Vagina (tissue), 2 donors: ENCODE measurements around the gene DLG4.

Experiments used
- CTCF ChIP-seq, 3 experiments: fragments of 450-650 bp in 2 of 3; fragments of 200-600 bp in 1 of 3; sonication (generic) in 1 of 3; IDR thresholded peaks; one replicate each; pipeline ENCODE4 v1.5.1; 2017 to 2019; ENCODE audit warnings: antibody characterized with exemption in 3 of 3, mild to moderate bottlenecking in 2 of 3, moderate library complexity in 2 of 3
- POLR2A ChIP-seq, 2 donors: fragments of 450-650 bp; IDR thresholded peaks; one replicate each; pipeline ENCODE4 v1.6.1; 2017; ENCODE audit warnings: antibody characterized with exemption in 2 of 2, mild to moderate bottlenecking in 2 of 2, moderate library complexity in 2 of 2
- POLR2AphosphoS5 ChIP-seq, 2 donors: sonication (generic); formaldehyde crosslinking; IDR thresholded peaks; one replicate each; pipeline ENCODE4 v1.9.0; 2017; ENCODE audit warnings: antibody characterized with exemption in 2 of 2, mild to moderate bottlenecking in 2 of 2, low read depth in 1 of 2; ENCODE audit not compliant: insufficient read depth in 1 of 2

GRCh38 chr17:7213895-7214299, 5.7 kb downstream of the DLG4 start:
- TF ChIP-seq POLR2A (IDR thresholded peaks at IDR 0.05) = no peak
- peak in 1 of 3 experiments; percentile 16 for TF ChIP-seq CTCF (IDR thresholded peaks at IDR 0.05)
- no peak for TF ChIP-seq POLR2AphosphoS5 (IDR thresholded peaks at IDR 0.05; ENCODE audit: insufficient read depth in 1 of 2, low read depth in 1 of 2)
